GM23338 (cell line): ENCODE results near the gene KCNK16. TPM values are rescaled to one million over a fixed set of nuclear protein-coding genes. Genes with fewer than 3 reads are reported as not detected.

Experiments used
- ATAC-seq: fragments of 200-7000 bp; cut with Tn5 transposase; 3 replicates; pipeline ENCODE4 v1.9.1; 2020
- DNase-seq: peaks from one replicate; pipeline ENCODE4 v3.0.0-alpha.2; 2015; ENCODE audit warnings: low spot score
- H2AFZ ChIP-seq: fragments of 200-600 bp; sonication (generic); 2 replicates; pipeline ENCODE4 v1.8.0; 2016; ENCODE audit warnings: antibody characterized with exemption, mild to moderate bottlenecking, moderate library complexity
- H3F3A ChIP-seq: fragments of 200-600 bp; sonication (generic); replicated peaks from 2 replicates; pipeline ENCODE4 v1.8.0; 2017; ENCODE audit warnings: antibody characterized with exemption, mixed run types, low read depth
- H3K27ac ChIP-seq: fragments of 200-600 bp; sonication (generic); 2 replicates; pipeline ENCODE4 v1.6.1; 2016; ENCODE audit warnings: low read depth
- H3K27me3 ChIP-seq: fragments of 200-600 bp; sonication (generic); 2 replicates; pipeline ENCODE4 v1.8.0; 2016; ENCODE audit warnings: mild to moderate bottlenecking, mixed run types, moderate library complexity; ENCODE audit not compliant: insufficient read depth
- H3K36me3 ChIP-seq: fragments of 200-600 bp; sonication (generic); 2 replicates; pipeline ENCODE4 v1.8.0; 2016; ENCODE audit warnings: mild to moderate bottlenecking; ENCODE audit not compliant: insufficient read depth
- H3K4me1 ChIP-seq: fragments of 200-600 bp; sonication (generic); 2 replicates; pipeline ENCODE4 v1.8.0; 2016; ENCODE audit warnings: mild to moderate bottlenecking, moderate library complexity; ENCODE audit not compliant: insufficient read depth
- H3K4me2 ChIP-seq: fragments of 200-600 bp; sonication (generic); 2 replicates; pipeline ENCODE4 v1.7.1; 2017; ENCODE audit warnings: mixed run types
- H3K4me3 ChIP-seq: fragments of 200-600 bp; sonication (generic); 2 replicates; pipeline ENCODE4 v1.6.1; 2016; ENCODE audit warnings: mixed run types
- H3K79me2 ChIP-seq: fragments of 200-600 bp; sonication (generic); replicated peaks from 2 replicates; pipeline ENCODE4 v1.8.0; 2017; ENCODE audit warnings: mild to moderate bottlenecking; ENCODE audit not compliant: insufficient read depth
- H3K9me2 ChIP-seq: fragments of 200-600 bp; sonication (generic); 2 replicates; pipeline ENCODE4 v1.8.0; 2017; ENCODE audit not compliant: insufficient read depth
- H4K20me1 ChIP-seq: fragments of 200-600 bp; sonication (generic); replicated peaks from 2 replicates; pipeline ENCODE4 v1.8.0; 2017; ENCODE audit warnings: mild to moderate bottlenecking; ENCODE audit not compliant: insufficient read depth
- H3K27ac Mint-ChIP-seq: 2 replicates; pipeline ENCODE4 v1.8.0; 2020; ENCODE audit warnings: inconsistent platforms, mild to moderate bottlenecking, moderate library complexity, mixed read lengths
- H3K27me3 Mint-ChIP-seq: 3 replicates; pipeline ENCODE4 v1.8.0; 2022; ENCODE audit warnings: low read depth, mild to moderate bottlenecking, moderate library complexity, mixed read lengths, inconsistent platforms; ENCODE audit not compliant: insufficient read depth, poor library complexity
- H3K36me3 Mint-ChIP-seq: 3 replicates; pipeline ENCODE4 v1.8.0; 2021; ENCODE audit warnings: low read depth, mild to moderate bottlenecking, inconsistent platforms, moderate library complexity, mixed read lengths
- H3K4me1 Mint-ChIP-seq: 3 replicates; pipeline ENCODE4 v1.8.0; 2020; ENCODE audit warnings: mild to moderate bottlenecking, inconsistent platforms, mixed read lengths
- H3K4me3 Mint-ChIP-seq: 3 replicates; pipeline ENCODE4 v1.8.0; 2021; ENCODE audit warnings: moderate library complexity, mild to moderate bottlenecking, inconsistent platforms, mixed read lengths
- H3K9me3 Mint-ChIP-seq: 3 replicates; pipeline ENCODE4 v1.8.0; 2020; ENCODE audit warnings: moderate library complexity, mild to moderate bottlenecking, inconsistent platforms, mixed read lengths
- EZH2 ChIP-seq: fragments of 200-600 bp; sonication (generic); IDR thresholded peaks from one replicate; pipeline ENCODE4 v1.8.0; 2017; ENCODE audit warnings: antibody characterized with exemption, mild to moderate bottlenecking, low read depth; ENCODE audit not compliant: unreplicated experiment
- JUNB ChIP-seq: IDR thresholded peaks from one replicate; pipeline ENCODE4 v1.6.1; 2016; ENCODE audit warnings: antibody characterized with exemption; ENCODE audit not compliant: unreplicated experiment
- NANOG ChIP-seq: IDR thresholded peaks from 2 replicates; pipeline ENCODE4 v1.6.1; 2016; ENCODE audit warnings: antibody characterized with exemption, borderline replicate concordance
- POLR2AphosphoS5 ChIP-seq: IDR thresholded peaks from 2 replicates; pipeline ENCODE4 v1.6.1; 2016; ENCODE audit warnings: antibody characterized with exemption, low read depth
- STAT1 ChIP-seq: IDR thresholded peaks from one replicate; pipeline ENCODE4 v1.6.1; 2016; ENCODE audit warnings: antibody characterized with exemption; ENCODE audit not compliant: unreplicated experiment
- ZNF114 ChIP-seq: fragments of 250-450 bp; sonication (Bioruptor Pico); IDR thresholded peaks from 2 replicates; pipeline ENCODE4 v1.5.0; 2020; ENCODE audit warnings: mild to moderate bottlenecking, moderate library complexity
- polyA plus RNA-seq: library from polyadenylated mRNA; unstranded; fragments of >200 nt; fragmentation: Nextera tagmentation; extraction: Ambion mirVana; gene quantifications from 2 replicates; pipeline ENCODE4 v1.2.1, GENCODE V29; 2016
- total RNA-seq: library from RNA; depleted of rRNA; stranded (reverse); fragments of >200 nt; shearing (Covaris generic); gene quantifications from 2 replicates; pipeline ENCODE4 v1.2.3, GENCODE V29; 2014
- TF ChIP-seq, protein P1 (sequence below), 2 experiments: fragments of 200-600 bp in 1 of 2; sonication (generic) in 1 of 2; conservative IDR thresholded peaks; 2 replicates each; pipeline versions ENCODE4 v1.5.1 to v1.6.1; 2016 to 2017; ENCODE audit warnings: antibody characterized with exemption in 2 of 2, low read depth in 2 of 2, mild to moderate bottlenecking in 2 of 2, moderate library complexity in 1 of 2
- TF ChIP-seq, protein P2 (sequence below): IDR thresholded peaks from one replicate; pipeline ENCODE4 v1.6.1; 2018; ENCODE audit warnings: antibody characterized with exemption; ENCODE audit not compliant: unreplicated experiment
- TF ChIP-seq, protein P3 (sequence below): IDR thresholded peaks from 2 replicates; pipeline ENCODE4 v1.6.1; 2016; ENCODE audit warnings: antibody characterized with exemption

The KCNK16 gene
- total and polyA plus RNA-seq, 2 experiments from 2014 or later, result not detected

DNA sequence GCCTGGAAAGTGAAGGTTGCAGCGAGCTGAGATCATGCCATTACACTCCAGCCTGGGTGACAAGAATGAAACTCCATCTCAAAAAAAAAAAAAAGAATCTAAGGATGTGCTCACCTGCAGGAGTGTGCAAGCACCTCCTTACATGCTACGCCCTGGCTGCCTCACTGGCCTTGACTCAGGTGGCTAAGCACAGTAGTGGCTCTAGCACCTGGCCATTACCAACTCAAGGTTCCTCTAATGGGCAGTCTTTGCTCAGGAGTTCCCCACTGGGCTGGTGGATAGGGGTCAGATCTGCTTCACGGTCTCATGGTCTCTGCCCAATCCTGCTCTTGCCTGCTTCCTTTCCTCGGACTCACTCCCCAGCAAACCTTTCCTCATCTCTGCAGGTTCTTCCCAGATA is 48.0 kb downstream of the KCNK16 start (continued):
- TF ChIP-seq, protein P1, sequence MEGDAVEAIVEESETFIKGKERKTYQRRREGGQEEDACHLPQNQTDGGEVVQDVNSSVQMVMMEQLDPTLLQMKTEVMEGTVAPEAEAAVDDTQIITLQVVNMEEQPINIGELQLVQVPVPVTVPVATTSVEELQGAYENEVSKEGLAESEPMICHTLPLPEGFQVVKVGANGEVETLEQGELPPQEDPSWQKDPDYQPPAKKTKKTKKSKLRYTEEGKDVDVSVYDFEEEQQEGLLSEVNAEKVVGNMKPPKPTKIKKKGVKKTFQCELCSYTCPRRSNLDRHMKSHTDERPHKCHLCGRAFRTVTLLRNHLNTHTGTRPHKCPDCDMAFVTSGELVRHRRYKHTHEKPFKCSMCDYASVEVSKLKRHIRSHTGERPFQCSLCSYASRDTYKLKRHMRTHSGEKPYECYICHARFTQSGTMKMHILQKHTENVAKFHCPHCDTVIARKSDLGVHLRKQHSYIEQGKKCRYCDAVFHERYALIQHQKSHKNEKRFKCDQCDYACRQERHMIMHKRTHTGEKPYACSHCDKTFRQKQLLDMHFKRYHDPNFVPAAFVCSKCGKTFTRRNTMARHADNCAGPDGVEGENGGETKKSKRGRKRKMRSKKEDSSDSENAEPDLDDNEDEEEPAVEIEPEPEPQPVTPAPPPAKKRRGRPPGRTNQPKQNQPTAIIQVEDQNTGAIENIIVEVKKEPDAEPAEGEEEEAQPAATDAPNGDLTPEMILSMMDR (conservative IDR thresholded peaks at IDR 0.05; ENCODE audit: low read depth in 2 of 2), result no peak
- TF ChIP-seq ZNF114 (CRISPR knock-in tag), result no peak
- no peak for TF ChIP-seq EZH2
- TF ChIP-seq JUNB, result no peak
- no peak for TF ChIP-seq POLR2AphosphoS5
- TF ChIP-seq, protein P2, sequence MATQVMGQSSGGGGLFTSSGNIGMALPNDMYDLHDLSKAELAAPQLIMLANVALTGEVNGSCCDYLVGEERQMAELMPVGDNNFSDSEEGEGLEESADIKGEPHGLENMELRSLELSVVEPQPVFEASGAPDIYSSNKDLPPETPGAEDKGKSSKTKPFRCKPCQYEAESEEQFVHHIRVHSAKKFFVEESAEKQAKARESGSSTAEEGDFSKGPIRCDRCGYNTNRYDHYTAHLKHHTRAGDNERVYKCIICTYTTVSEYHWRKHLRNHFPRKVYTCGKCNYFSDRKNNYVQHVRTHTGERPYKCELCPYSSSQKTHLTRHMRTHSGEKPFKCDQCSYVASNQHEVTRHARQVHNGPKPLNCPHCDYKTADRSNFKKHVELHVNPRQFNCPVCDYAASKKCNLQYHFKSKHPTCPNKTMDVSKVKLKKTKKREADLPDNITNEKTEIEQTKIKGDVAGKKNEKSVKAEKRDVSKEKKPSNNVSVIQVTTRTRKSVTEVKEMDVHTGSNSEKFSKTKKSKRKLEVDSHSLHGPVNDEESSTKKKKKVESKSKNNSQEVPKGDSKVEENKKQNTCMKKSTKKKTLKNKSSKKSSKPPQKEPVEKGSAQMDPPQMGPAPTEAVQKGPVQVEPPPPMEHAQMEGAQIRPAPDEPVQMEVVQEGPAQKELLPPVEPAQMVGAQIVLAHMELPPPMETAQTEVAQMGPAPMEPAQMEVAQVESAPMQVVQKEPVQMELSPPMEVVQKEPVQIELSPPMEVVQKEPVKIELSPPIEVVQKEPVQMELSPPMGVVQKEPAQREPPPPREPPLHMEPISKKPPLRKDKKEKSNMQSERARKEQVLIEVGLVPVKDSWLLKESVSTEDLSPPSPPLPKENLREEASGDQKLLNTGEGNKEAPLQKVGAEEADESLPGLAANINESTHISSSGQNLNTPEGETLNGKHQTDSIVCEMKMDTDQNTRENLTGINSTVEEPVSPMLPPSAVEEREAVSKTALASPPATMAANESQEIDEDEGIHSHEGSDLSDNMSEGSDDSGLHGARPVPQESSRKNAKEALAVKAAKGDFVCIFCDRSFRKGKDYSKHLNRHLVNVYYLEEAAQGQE, result no peak
- no peak for TF ChIP-seq NANOG
- TF ChIP-seq STAT1, result no peak
- TF ChIP-seq, protein P3, sequence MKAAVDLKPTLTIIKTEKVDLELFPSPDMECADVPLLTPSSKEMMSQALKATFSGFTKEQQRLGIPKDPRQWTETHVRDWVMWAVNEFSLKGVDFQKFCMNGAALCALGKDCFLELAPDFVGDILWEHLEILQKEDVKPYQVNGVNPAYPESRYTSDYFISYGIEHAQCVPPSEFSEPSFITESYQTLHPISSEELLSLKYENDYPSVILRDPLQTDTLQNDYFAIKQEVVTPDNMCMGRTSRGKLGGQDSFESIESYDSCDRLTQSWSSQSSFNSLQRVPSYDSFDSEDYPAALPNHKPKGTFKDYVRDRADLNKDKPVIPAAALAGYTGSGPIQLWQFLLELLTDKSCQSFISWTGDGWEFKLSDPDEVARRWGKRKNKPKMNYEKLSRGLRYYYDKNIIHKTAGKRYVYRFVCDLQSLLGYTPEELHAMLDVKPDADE, result no peak

DNA sequence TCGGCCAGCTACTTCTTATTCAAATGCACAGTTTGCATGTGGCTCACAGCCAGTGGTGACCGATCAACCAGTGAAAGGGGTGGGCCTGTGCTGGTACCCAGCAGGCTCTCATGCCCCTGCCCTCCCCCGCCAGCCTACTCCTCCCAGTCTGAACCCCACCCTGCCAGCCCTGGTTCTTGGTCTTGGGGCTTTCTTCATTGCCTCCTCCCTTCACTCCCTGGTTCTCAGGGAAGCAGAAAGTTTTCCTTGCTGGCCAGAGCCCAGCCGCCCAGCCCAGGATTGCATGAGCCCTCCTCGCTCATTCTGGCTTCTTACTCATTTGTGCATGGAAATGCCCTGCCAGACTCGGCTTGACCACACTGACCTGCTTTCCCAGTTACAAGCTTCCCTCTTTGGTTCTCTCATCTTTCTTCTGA is 49.1 kb downstream of the KCNK16 start:
- DNase-seq, result peak; percentile 38
- Histone ChIP-seq H3K4me3 (no peak overlapping the region), H3K27me3 (no peaks in the 10 kb centered on the region), H3K79me2 (no peaks in the 10 kb centered on the region), H3K9me2 (no peaks in the 10 kb centered on the region; the same call in 1 of the 2 replicates), H3K27ac (no peak overlapping the region), H3K36me3 (0 out of 2 replicates have a peak, but pooled peaks cover 2% of the 10 kb centered on the region), H3K4me2 (peak overlapping the region; percentile 15; the same call in 1 of the 2 replicates), H4K20me1 (no peaks in the 10 kb centered on the region), H2AFZ (peak overlapping the region; percentile 74; the same call in 1 of the 2 replicates), H3K4me1 (peaks cover 38% of the 10 kb centered on the region), H3F3A (no peaks in the 10 kb centered on the region)
- ATAC-seq, result peak; percentile 92
- Mint-ChIP-seq H3K36me3 (no peaks in the 10 kb centered on the region), H3K27ac (no peak overlapping the region), H3K4me3 (no peak overlapping the region), H3K4me1 (peaks cover 31% of the 10 kb centered on the region), H3K9me3 (no peaks in the 10 kb centered on the region; the same call in 2 of the 3 replicates), H3K27me3 (peaks cover 4% of the 10 kb centered on the region)
- TF ChIP-seq, protein P2, result no peak
- TF ChIP-seq, protein P1 (conservative IDR thresholded peaks at IDR 0.05; ENCODE audit: low read depth in 2 of 2), result 0 out of 4 replicates have a peak, but pooled peaks of 1 of the 2 experiments have one; percentile 0
